Subcutaneous adipose tissue (tissue), 4 donors: ENCODE data around the gene WSB2. TPM values are rescaled to one million over a fixed set of nuclear protein-coding genes. Genes with fewer than 3 reads are reported as not detected.

ENCODE experiments used
- total RNA-seq, 4 donors: library from RNA; depleted of rRNA; stranded (reverse); fragments of >200 nt; gene quantifications; one replicate each; pipeline ENCODE4 v1.1.0, GENCODE V29; 2016
- TF ChIP-seq, protein P1 (sequence below): fragments of 450-650 bp; IDR thresholded peaks from one replicate; pipeline ENCODE4 v1.5.1; 2016; ENCODE audit warnings: low read depth, mild to moderate bottlenecking, control low read depth, antibody characterized with exemption, moderate library complexity

The WSB2 gene
- total RNA-seq, 4 donors from 2014 or later = 52.7 to 88.9 (median 58.8) TPM

DNA sequence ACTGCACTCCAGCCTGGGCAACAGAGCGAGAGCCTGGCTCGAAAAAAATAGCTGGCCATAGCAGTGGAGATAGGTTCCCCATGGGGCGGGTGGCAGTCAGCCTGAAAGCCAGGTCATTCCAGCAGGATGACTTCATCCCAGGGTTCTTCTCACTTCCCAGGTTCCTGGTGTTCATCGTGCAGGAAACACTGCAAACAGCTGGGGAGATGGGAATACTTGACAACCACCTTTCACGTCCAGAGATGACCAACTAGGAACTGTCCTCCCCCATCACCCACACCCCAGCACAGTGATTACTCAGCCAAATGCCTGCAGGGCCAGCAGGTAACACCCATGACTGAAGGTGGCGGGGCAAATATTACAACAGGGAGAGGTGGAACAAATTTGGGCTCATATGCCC, 41.1 kb upstream of the WSB2 start:
- TF ChIP-seq, protein P1, sequence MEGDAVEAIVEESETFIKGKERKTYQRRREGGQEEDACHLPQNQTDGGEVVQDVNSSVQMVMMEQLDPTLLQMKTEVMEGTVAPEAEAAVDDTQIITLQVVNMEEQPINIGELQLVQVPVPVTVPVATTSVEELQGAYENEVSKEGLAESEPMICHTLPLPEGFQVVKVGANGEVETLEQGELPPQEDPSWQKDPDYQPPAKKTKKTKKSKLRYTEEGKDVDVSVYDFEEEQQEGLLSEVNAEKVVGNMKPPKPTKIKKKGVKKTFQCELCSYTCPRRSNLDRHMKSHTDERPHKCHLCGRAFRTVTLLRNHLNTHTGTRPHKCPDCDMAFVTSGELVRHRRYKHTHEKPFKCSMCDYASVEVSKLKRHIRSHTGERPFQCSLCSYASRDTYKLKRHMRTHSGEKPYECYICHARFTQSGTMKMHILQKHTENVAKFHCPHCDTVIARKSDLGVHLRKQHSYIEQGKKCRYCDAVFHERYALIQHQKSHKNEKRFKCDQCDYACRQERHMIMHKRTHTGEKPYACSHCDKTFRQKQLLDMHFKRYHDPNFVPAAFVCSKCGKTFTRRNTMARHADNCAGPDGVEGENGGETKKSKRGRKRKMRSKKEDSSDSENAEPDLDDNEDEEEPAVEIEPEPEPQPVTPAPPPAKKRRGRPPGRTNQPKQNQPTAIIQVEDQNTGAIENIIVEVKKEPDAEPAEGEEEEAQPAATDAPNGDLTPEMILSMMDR = no peak

DNA sequence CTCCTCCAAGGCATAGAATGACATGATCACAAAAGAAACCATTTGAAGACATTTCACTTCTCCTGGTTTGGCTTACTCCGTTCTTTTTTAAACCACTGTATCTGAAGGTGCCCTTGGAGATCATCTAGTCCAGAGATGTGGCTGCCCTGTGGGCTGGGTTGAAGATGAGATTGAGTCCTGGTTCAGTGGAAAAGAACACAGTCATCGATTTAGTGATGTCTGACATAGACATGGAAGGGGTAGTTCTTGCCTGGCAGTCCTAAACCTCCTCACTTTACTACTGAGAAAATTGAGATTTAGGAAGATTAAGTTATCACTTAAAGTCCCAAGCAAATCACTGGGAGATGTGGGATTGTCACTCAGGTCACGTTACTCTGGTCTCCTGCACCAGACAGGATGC, 40.1 kb upstream of the WSB2 start:
- TF ChIP-seq, protein P1 = no peak

DNA sequence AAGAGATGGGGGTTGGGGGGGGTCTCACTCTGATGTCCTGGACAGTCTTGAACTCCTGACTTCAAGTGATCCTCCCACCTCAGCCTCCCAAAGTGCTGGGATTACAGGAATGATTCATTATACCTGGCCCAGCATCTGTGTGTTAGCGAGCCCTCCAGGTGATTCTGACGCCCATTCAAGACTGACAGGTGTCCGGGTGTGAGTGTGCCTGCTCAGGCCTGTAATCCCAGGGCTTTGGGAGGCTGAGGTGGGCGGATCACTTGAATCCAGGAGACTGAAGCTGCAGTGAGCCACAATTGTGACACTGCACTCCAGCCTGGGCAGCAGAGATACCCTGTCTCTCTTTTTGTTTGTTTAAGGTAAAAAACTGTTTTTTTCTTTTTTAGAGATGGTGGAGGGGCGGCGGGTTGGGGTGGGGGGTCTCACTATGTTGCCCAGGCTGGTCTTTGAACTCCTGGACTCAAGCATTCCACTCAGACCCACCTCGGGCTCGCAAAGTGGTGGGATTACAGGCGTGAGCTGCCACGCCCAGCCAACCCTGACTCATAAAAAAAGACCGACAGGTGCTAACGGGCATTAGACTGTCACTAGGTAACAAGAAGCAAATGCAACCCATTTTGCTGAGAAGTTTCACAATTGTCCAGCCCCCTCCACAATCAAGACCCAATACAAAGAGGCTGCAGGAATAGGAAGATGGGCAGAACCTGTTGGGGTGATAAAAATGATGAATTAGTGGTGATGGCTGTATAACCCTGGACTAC, 38.1 kb upstream of the WSB2 start:
- TF ChIP-seq, protein P1 = no peak

DNA sequence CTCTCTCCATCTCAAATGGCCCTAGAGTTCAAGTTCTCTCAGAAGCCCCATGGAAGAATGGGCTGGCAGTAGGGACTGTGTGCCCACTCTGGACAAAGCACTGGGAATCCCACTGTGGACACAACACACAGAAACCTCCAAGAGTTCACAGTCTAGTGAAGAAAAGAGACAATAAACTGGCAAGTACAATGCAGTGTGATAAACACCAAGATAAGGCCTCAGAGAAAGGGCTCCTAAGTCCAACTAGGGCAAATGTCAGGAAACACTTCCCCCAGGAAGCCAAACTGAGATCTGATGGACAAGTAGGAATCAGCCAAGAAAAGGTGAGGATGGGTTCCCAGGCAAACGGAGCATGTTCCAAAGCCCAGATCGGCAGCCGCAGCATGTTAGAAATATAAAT, 37.4 kb upstream of the WSB2 start:
- TF ChIP-seq, protein P1 = no peak

DNA sequence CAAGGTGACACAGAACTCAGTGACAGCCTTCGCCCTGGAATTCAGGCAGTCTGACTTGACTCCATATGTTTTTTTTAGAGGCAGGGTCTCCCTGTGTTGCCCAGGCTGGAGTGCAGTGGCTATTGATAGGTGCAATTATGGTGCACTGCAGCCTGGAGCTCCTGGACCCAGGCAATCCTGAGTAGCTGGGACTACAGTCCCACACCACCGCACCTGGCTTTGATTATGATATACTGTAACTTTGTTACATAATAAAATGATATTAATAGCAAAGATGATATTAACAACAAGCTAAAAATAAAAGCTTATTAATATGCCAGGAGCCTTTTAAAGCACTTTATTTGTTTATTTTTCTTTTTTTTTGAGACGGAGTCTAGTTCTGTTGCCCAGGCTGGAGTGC, 33.1 kb upstream of the WSB2 start:
- TF ChIP-seq, protein P1 = no peak

DNA sequence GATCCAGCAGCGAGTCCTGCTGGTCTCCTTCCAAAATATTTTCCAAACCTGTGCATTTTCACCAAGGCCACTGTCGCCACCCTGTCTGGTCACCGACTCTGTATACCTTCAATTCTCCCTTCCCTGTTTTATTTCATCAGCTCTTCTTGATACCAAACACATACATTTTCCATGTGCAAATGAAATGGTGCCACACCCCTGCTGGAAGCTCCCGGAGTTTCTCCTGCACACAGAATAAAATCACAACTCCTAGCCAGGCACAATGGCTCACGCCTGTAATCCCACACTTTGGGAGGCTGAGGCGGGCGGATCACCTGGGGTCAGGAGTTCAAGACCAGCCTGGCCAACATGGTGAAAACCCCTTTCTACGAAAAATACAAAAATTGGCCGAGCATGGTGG, 28.8 kb upstream of the WSB2 start:
- TF ChIP-seq, protein P1 = no peak

DNA sequence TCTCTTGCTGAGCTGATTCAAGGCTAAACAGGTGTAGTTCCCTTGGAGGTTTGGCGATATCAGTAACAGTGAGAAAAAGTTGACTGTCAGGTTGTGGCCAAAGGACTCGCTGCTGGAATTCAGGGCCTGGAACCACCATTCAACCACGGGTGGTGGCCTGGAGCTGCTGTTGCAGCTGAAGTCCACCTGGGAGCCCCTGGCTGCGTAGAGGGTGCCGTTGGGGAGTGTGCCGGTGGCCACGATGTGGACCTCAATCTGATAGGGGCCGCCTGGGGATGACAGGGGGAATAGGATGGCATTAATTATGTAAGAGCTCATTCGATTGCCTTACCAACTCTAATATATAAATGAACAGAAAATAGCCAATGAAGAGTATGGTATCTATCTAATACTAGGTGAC, 21.2 kb upstream of the WSB2 start:
- TF ChIP-seq, protein P1 = no peak
